ENCODE results near the gene STMN3. TPM values are rescaled to one million over a fixed set of nuclear protein-coding genes. Genes with fewer than 3 reads are reported as not detected.

Gene STMN3
- total RNA-seq, 1 experiment from 2014 or later: 65.6 TPM

DNA sequence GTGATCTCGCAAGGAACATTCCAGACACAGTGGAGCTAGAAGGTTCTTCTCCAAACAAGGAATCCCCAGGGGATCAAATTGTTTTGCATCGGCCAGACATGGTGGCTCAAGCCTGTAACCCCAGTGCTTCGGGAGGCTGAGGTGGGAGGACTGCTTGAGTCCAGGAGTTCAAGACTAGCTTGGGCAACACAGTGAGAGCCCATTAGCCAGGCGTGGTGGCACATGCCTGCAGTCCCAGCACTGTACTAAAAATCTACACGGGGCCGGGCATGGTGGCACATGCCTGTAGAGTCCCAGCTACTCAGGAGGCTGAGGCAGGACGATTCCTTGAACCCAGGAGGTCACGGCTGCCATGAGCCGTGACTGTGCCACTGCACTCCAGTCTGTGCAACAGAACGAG, 41.6 kb downstream of the STMN3 start:
- Mint-ChIP-seq H3K27me3 (ENCODE audit: low read depth) (no peaks in the 10 kb centered on the region; the same call in 1 of the 2 replicates), H3K36me3 (peaks cover 23% of the 10 kb centered on the region), H3K27ac (no peak overlapping the region), H3K9me3 (peaks cover 14% of the 10 kb centered on the region), H3K4me1 (no peaks in the 10 kb centered on the region), H3K4me3 (no peak overlapping the region)
- DNase-seq (ENCODE audit: low spot score) (no peak), ATAC-seq (no peak)
- ChIA-PET POLR2A (no interaction called here), CTCF (interaction anchor here (1.3 kb wide), 1 partner anchor 10 kb away, joined by 5 read pairs; no protein-coding TSS in a partner anchor)
- no peak for TF ChIP-seq RELA (CRISPR knock-in tag; IDR thresholded peaks at IDR 0.05; ENCODE audit: borderline replicate concordance)
- TF ChIP-seq OVOL2 (CRISPR knock-in tag; IDR thresholded peaks at IDR 0.05; ENCODE audit: borderline replicate concordance): no peak
- TF ChIP-seq MYBL2 (CRISPR knock-in tag; IDR thresholded peaks at IDR 0.05): no peak
- TF ChIP-seq SP1 (CRISPR knock-in tag; conservative IDR thresholded peaks at IDR 0.05): no peak
- TF ChIP-seq ZNF317 (CRISPR knock-in tag; IDR thresholded peaks at IDR 0.05; ENCODE audit: borderline replicate concordance, low read depth): no peak
- TF ChIP-seq NR3C1 (CRISPR knock-in tag; conservative IDR thresholded peaks at IDR 0.05; ENCODE audit: low read depth): no peak
- TF ChIP-seq KAT7 (CRISPR knock-in tag; IDR thresholded peaks at IDR 0.05; ENCODE audit: borderline replicate concordance): no peak
- TF ChIP-seq ZNF232 (CRISPR knock-in tag; IDR thresholded peaks at IDR 0.05): no peak

DNA sequence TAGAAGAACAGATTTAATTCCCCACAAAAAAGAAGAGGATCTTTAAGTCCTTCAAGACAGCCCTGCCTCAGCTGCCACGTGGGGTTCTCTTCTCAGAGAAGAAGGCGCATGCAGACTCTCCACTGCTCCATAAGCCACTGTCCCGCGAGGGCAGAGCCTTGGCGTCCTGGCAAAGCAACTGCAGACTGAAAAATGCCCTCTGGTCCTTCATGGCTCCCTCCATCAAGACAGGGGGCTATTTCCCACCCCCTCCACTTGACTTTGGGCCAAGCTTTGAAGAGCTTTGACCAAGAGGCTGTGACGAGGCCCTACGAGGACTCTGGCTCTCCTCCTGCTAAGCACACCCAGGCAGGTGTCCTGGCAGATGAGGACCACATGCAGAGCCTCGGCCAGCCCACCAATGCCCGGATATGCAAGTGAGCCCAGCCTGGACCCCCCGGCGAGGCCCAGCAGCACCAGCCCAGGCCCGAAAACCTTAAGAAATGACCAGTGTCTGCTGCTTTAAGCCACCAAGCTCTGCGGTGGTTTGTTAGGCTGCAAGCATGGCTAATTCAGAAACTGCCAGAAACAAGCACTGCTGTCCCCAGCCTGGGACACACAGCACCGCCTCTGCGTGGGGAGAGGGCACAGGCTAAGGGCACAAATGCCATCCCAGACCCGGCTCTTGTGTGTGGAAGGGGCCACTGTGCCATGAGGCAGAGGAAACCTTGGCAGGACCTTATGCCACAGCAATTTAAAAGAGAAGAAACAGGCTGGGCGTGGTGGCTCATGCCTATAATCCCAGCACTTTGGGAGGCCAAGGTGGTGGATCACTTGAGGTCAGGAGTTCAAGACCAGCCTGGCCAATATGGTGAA, 42.4 kb downstream of the STMN3 start:
- DNase-seq (ENCODE audit: low spot score): no peak
- H3K27me3 Mint-ChIP-seq (ENCODE audit: low read depth): no peaks in the 10 kb centered on the region; the same call in 1 of the 2 replicates
- ATAC-seq: no peak
- POLR2A ChIA-PET: no interaction called here
- H3K9me3 Mint-ChIP-seq: peaks cover 14% of the 10 kb centered on the region
- peak overlapping the region; percentile 80; the same call in 1 of the 2 replicates for H3K27ac Mint-ChIP-seq
- TF ChIP-seq OVOL2 (CRISPR knock-in tag; IDR thresholded peaks at IDR 0.05; ENCODE audit: borderline replicate concordance): no peak
- H3K36me3 Mint-ChIP-seq: peaks cover 16% of the 10 kb centered on the region
- H3K4me3 Mint-ChIP-seq: no peak overlapping the region
- CTCF ChIA-PET: interaction anchor here (1.3 kb wide), 1 partner anchor 10 kb away, joined by 5 read pairs; no protein-coding TSS in a partner anchor
- H3K4me1 Mint-ChIP-seq: no peaks in the 10 kb centered on the region

DNA sequence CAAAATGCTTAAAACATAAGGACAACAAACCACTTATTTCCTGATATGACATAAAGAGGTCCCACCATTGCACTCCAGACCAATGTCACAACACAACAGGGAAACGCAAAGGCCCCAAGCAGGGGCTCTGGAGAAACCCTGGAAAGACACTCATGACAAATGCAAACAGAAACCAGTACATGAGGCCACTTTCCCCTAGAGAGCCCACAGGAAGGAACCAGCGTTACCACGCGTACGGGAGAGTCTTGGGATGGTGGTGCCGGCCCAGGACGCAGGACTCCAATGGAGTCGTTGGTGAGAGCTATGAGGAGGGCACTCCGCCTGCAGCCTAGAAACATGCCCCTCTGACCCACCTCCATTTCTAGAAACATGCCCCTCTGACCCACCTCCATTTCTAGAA, 46.5 kb downstream of the STMN3 start:
- ATAC-seq (no peak), DNase-seq (ENCODE audit: low spot score) (no peak)
- H3K4me1 Mint-ChIP-seq: no peaks in the 10 kb centered on the region
- H3K27me3 Mint-ChIP-seq (ENCODE audit: low read depth): no peaks in the 10 kb centered on the region; the same call in 1 of the 2 replicates
- peak overlapping the region; percentile 29; the same call in 1 of the 2 replicates for H3K27ac Mint-ChIP-seq
- H3K9me3 Mint-ChIP-seq: no peaks in the 10 kb centered on the region
- CTCF ChIA-PET: no interaction called here
- POLR2A ChIA-PET: no interaction called here
- H3K4me3 Mint-ChIP-seq: no peak overlapping the region
- peaks cover 13% of the 10 kb centered on the region for H3K36me3 Mint-ChIP-seq
- no peak for TF ChIP-seq NR2C2 (CRISPR knock-in tag; IDR thresholded peaks at IDR 0.05)
- TF ChIP-seq, protein P1, sequence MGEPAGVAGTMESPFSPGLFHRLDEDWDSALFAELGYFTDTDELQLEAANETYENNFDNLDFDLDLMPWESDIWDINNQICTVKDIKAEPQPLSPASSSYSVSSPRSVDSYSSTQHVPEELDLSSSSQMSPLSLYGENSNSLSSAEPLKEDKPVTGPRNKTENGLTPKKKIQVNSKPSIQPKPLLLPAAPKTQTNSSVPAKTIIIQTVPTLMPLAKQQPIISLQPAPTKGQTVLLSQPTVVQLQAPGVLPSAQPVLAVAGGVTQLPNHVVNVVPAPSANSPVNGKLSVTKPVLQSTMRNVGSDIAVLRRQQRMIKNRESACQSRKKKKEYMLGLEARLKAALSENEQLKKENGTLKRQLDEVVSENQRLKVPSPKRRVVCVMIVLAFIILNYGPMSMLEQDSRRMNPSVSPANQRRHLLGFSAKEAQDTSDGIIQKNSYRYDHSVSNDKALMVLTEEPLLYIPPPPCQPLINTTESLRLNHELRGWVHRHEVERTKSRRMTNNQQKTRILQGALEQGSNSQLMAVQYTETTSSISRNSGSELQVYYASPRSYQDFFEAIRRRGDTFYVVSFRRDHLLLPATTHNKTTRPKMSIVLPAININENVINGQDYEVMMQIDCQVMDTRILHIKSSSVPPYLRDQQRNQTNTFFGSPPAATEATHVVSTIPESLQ (CRISPR knock-in tag; IDR thresholded peaks at IDR 0.05): no peak
- TF ChIP-seq, protein P2, sequence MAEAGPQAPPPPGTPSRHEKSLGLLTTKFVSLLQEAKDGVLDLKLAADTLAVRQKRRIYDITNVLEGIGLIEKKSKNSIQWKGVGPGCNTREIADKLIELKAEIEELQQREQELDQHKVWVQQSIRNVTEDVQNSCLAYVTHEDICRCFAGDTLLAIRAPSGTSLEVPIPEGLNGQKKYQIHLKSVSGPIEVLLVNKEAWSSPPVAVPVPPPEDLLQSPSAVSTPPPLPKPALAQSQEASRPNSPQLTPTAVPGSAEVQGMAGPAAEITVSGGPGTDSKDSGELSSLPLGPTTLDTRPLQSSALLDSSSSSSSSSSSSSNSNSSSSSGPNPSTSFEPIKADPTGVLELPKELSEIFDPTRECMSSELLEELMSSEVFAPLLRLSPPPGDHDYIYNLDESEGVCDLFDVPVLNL (CRISPR knock-in tag; IDR thresholded peaks at IDR 0.05; ENCODE audit: borderline replicate concordance, low read depth): no peak
- TF ChIP-seq, protein P3, sequence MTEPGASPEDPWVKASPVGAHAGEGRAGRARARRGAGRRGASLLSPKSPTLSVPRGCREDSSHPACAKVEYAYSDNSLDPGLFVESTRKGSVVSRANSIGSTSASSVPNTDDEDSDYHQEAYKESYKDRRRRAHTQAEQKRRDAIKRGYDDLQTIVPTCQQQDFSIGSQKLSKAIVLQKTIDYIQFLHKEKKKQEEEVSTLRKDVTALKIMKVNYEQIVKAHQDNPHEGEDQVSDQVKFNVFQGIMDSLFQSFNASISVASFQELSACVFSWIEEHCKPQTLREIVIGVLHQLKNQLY (CRISPR knock-in tag; IDR thresholded peaks at IDR 0.05): no peak
- TF ChIP-seq, protein P4, sequence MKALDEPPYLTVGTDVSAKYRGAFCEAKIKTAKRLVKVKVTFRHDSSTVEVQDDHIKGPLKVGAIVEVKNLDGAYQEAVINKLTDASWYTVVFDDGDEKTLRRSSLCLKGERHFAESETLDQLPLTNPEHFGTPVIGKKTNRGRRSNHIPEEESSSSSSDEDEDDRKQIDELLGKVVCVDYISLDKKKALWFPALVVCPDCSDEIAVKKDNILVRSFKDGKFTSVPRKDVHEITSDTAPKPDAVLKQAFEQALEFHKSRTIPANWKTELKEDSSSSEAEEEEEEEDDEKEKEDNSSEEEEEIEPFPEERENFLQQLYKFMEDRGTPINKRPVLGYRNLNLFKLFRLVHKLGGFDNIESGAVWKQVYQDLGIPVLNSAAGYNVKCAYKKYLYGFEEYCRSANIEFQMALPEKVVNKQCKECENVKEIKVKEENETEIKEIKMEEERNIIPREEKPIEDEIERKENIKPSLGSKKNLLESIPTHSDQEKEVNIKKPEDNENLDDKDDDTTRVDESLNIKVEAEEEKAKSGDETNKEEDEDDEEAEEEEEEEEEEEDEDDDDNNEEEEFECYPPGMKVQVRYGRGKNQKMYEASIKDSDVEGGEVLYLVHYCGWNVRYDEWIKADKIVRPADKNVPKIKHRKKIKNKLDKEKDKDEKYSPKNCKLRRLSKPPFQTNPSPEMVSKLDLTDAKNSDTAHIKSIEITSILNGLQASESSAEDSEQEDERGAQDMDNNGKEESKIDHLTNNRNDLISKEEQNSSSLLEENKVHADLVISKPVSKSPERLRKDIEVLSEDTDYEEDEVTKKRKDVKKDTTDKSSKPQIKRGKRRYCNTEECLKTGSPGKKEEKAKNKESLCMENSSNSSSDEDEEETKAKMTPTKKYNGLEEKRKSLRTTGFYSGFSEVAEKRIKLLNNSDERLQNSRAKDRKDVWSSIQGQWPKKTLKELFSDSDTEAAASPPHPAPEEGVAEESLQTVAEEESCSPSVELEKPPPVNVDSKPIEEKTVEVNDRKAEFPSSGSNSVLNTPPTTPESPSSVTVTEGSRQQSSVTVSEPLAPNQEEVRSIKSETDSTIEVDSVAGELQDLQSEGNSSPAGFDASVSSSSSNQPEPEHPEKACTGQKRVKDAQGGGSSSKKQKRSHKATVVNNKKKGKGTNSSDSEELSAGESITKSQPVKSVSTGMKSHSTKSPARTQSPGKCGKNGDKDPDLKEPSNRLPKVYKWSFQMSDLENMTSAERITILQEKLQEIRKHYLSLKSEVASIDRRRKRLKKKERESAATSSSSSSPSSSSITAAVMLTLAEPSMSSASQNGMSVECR (CRISPR knock-in tag; IDR thresholded peaks at IDR 0.05; ENCODE audit: borderline replicate concordance): no peak
- TF ChIP-seq EMX1 (CRISPR knock-in tag; IDR thresholded peaks at IDR 0.05): no peak
- no peak for TF ChIP-seq KAT7 (CRISPR knock-in tag; IDR thresholded peaks at IDR 0.05; ENCODE audit: borderline replicate concordance)
- TF ChIP-seq, protein P5, sequence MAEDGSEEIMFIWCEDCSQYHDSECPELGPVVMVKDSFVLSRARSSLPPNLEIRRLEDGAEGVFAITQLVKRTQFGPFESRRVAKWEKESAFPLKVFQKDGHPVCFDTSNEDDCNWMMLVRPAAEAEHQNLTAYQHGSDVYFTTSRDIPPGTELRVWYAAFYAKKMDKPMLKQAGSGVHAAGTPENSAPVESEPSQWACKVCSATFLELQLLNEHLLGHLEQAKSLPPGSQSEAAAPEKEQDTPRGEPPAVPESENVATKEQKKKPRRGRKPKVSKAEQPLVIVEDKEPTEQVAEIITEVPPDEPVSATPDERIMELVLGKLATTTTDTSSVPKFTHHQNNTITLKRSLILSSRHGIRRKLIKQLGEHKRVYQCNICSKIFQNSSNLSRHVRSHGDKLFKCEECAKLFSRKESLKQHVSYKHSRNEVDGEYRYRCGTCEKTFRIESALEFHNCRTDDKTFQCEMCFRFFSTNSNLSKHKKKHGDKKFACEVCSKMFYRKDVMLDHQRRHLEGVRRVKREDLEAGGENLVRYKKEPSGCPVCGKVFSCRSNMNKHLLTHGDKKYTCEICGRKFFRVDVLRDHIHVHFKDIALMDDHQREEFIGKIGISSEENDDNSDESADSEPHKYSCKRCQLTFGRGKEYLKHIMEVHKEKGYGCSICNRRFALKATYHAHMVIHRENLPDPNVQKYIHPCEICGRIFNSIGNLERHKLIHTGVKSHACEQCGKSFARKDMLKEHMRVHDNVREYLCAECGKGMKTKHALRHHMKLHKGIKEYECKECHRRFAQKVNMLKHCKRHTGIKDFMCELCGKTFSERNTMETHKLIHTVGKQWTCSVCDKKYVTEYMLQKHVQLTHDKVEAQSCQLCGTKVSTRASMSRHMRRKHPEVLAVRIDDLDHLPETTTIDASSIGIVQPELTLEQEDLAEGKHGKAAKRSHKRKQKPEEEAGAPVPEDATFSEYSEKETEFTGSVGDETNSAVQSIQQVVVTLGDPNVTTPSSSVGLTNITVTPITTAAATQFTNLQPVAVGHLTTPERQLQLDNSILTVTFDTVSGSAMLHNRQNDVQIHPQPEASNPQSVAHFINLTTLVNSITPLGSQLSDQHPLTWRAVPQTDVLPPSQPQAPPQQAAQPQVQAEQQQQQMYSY (CRISPR knock-in tag; IDR thresholded peaks at IDR 0.05): no peak
- TF ChIP-seq ESRRA (CRISPR knock-in tag; IDR thresholded peaks at IDR 0.05; ENCODE audit: borderline replicate concordance): no peak

All from WTC11 (cell line).